Mucosa of descending colon (tissue), 3 donors: ENCODE results near the gene PHPT1. TPM values are rescaled to one million over a fixed set of nuclear protein-coding genes. Genes with fewer than 3 reads are reported as not detected.
A peak's percentile ranks its signal among the peaks of the same experiment; 100 is the strongest.
"Not testable (repeated sequence)": the region's sequence is repeated elsewhere in the genome, so short reads cannot be mapped to it uniquely, and the experiment has no call there.

Experiments used
- ATAC-seq: fragments of 200-7000 bp; cut with Tn5 transposase; one replicate; pipeline ENCODE4 v1.9.1; 2020; ENCODE audit warnings: mild to moderate bottlenecking, moderate library complexity
- DNase-seq, 3 donors: peaks; one replicate each; pipeline ENCODE4 v3.0.0-alpha.2; 2020
- H3K36me3 ChIP-seq: fragments of 200-600 bp; one replicate; pipeline ENCODE4 v1.8.0; 2021; ENCODE audit warnings: low read depth, mild to moderate bottlenecking
- H3K4me1 ChIP-seq: fragments of 200-600 bp; one replicate; pipeline ENCODE4 v1.8.0; 2021; ENCODE audit warnings: low read depth, mild to moderate bottlenecking
- H3K4me3 ChIP-seq: fragments of 200-600 bp; one replicate; pipeline ENCODE4 v1.8.0; 2021; ENCODE audit warnings: mild to moderate bottlenecking
- H3K9me3 ChIP-seq: fragments of 200-600 bp; one replicate; pipeline ENCODE4 v1.8.0; 2021; ENCODE audit warnings: mild to moderate bottlenecking
- intact Hi-C, 2 donors: fragments of 100-400 bp; cut with DNase I in 1 of 2; cut with micrococcal nuclease in 1 of 2; formaldehyde crosslinking; loops; one replicate each; pipeline versions ENCODE4 v1.11.0 to v1.11.1; 2022; cut with DNase I, micrococcal nuclease
- total RNA-seq, 3 donors: library from RNA; stranded (reverse); fragmentation: NEBNext Ultra II Directional in 2 of 3; extraction: Animal tissue kit (Norgen Biotek cat#: 25700) in 2 of 3; gene quantifications; one replicate each; pipeline versions ENCODE4 v1.2.1 to v1.2.4, GENCODE V29; 2021 to 2023
- TF ChIP-seq, protein P1 (sequence below): fragments of 200-600 bp; IDR thresholded peaks from one replicate; pipeline ENCODE4 v1.8.0; 2022; ENCODE audit warnings: antibody characterized with exemption, mild to moderate bottlenecking
- donor health status: DM: no; HTN: no; CAD: no; lungs with moderate emphysema.
- donor health status: DM: no; HTN: no; CAD: no.
- donor health status: DM: no; HTN: yes; CAD: no.

Gene PHPT1
- total RNA-seq, 3 donors from 2014 or later = 96.4 to 163 (median 102) TPM

DNA sequence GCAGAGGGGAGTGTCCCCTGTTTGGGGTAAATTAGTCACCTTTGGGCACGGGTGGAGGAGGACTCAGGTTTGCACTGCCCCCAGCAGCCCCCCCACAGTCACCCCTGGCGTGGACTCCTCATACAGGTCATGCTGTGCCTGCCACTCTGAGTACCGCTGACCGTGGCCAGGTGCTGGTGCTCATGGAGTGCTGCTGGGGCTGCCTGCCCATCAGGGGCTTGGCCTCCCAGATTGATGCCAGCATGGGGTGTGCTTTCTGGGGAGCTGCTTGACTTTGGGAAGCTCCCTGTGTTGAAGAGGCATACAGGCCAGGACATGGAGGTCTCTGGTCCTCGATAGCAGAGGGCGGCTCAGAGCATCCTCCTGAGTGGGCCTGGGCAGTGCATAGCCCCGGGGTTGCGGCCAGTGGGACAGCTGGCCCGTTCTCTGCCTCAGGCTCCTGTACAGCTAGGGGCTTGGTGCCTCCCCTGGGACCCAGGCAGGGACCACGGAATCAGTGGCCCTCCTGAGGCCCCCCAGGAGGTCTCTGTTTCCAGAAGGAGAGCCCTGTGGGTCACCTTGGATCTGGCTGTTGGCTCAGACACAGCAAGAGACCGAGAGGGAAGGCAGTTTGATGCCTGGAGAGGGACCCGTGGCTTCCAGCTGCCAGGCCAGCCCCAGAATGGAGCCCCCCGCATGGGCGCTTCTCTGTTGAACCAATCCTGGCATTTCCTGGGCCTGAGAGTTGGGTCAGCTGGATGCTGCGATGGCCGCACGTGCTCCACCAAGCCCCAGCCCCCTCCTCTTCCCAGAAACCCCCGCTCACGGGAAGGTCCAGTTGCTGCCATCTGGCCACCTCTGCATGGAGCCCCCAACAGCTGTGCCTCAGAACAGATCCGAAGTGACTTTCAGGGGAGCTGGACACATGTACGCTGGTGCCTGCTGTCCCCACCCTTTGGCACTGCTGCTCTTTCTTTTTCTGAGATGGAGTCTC, 13.0 kb upstream of the PHPT1 start:
- DNase-seq (peak in 1 of 3 donors; percentile 19), ATAC-seq (no peak)
- intact Hi-C loops = no loop called here
- TF ChIP-seq, protein P1, sequence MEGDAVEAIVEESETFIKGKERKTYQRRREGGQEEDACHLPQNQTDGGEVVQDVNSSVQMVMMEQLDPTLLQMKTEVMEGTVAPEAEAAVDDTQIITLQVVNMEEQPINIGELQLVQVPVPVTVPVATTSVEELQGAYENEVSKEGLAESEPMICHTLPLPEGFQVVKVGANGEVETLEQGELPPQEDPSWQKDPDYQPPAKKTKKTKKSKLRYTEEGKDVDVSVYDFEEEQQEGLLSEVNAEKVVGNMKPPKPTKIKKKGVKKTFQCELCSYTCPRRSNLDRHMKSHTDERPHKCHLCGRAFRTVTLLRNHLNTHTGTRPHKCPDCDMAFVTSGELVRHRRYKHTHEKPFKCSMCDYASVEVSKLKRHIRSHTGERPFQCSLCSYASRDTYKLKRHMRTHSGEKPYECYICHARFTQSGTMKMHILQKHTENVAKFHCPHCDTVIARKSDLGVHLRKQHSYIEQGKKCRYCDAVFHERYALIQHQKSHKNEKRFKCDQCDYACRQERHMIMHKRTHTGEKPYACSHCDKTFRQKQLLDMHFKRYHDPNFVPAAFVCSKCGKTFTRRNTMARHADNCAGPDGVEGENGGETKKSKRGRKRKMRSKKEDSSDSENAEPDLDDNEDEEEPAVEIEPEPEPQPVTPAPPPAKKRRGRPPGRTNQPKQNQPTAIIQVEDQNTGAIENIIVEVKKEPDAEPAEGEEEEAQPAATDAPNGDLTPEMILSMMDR = no peak
- Histone ChIP-seq H3K4me3 (no peak overlapping the region), H3K36me3 (no peaks in the 10 kb centered on the region), H3K9me3 (no peaks in the 10 kb centered on the region), H3K4me1 (peaks cover 14% of the 10 kb centered on the region)

DNA sequence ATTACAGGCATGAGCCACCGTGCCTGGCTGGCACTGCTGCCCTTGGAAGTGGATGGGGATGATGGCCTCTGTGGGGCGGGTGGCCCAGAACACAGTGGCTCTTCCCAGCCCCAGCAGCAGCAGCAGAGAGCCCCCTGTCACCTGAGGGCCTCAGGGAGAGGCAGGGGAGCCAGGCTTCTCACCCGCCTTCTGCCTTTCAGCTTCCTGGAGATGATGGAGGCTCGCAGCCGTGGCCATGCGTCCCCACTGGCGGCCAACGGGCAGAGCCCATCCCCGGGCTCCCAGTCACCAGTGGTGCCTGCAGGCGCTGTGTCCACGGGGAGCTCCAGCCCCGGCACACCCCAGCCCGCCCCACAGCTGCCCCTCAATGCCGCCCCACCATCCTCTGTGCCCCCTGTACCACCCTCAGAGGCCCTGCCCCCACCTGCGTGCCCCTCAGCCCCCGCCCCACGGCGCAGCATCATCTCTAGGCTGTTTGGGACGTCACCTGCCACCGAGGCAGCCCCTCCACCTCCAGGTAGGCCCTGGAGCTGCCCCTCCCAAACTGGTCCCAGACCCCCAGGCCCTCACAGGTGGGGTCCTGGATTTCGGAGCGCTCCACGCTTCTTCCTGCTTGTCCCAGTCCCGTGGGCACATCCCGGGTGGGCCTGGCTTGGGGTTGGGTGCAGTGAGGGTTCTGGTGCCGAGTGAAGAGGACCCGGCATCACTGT, 11.9 kb upstream of the PHPT1 start:
- peak in 1 of 3 donors; percentile 34 for DNase-seq
- Histone ChIP-seq H3K9me3 (no peaks in the 10 kb centered on the region), H3K4me3 (no peak overlapping the region), H3K36me3 (no peaks in the 10 kb centered on the region), H3K4me1 (peaks cover 25% of the 10 kb centered on the region)
- TF ChIP-seq, protein P1 = no peak
- ATAC-seq = no peak
- intact Hi-C loops = no loop called here

DNA sequence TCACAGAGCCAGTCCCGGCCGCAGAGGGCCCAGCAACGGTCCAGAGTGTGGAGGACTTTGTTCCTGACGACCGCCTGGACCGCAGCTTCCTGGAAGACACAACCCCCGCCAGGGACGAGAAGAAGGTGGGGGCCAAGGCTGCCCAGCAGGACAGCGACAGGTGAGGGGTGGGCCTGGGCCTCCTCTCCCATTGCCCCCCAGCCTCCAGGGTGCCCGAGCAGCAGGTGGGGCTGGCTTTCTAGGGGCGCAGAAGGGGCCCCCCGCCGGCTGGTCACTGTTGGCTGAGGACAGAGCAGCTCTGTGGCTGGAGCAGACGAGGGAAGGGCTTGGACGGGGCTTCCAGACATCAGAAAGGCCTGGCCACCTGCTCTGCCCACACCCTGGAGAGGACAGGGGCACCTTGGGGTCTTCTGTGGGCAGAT, 11.3 kb upstream of the PHPT1 start:
- peak in 1 of 3 donors; percentile 24 for DNase-seq
- ATAC-seq, H3K9me3 ChIP-seq, H3K36me3 ChIP-seq, intact Hi-C loops, H3K4me3 ChIP-seq: not testable (repeated sequence)
- H3K4me1 ChIP-seq = peaks cover 31% of the 10 kb centered on the region

DNA sequence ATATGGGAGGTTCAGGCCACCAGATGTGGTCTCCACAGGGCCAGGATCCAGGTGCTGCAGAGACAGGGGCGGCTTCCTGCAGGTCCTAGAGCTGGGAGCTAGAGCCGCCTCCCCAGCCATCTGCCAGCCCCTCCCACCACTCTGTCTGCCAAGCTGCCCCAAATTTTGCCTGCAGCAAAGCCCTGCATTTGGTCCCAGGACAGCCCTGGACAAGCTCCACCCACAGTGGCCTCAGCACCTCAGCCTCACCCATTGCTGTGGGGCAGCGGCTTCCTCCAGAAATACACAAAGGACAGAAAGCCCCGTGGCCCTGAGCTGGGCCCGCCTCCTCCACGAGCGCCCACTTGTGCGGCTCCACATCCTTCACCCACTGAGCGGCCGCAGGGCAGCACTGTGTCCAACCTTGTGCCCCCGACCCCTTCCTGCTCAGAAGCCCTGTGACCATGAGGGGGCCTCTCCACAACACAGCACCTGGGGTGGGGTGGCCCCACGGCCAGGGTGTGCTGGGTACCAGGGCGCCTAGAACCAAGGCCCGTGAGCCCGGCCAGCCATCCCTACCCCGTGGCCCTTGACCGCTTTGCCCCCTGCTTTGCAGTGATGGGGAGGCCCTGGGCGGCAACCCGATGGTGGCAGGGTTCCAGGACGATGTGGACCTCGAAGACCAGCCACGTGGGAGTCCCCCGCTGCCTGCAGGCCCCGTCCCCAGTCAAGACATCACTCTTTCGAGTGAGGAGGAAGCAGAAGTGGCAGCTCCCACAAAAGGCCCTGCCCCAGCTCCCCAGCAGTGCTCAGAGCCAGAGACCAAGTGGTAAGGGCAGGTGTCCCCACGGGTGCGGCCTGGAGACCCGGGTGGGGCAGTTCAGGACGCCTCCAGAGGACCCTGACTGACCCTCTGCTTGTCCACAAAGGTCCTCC, 10.6 kb upstream of the PHPT1 start:
- TF ChIP-seq, protein P1 = no peak
- H3K9me3 ChIP-seq = no peaks in the 10 kb centered on the region
- DNase-seq (peak in 1 of 3 donors; percentile 46), ATAC-seq (no peak)
- no peaks in the 10 kb centered on the region for H3K36me3 ChIP-seq
- peaks cover 38% of the 10 kb centered on the region for H3K4me1 ChIP-seq
- H3K4me3 ChIP-seq = no peak overlapping the region
- intact Hi-C loops = no loop called here

DNA sequence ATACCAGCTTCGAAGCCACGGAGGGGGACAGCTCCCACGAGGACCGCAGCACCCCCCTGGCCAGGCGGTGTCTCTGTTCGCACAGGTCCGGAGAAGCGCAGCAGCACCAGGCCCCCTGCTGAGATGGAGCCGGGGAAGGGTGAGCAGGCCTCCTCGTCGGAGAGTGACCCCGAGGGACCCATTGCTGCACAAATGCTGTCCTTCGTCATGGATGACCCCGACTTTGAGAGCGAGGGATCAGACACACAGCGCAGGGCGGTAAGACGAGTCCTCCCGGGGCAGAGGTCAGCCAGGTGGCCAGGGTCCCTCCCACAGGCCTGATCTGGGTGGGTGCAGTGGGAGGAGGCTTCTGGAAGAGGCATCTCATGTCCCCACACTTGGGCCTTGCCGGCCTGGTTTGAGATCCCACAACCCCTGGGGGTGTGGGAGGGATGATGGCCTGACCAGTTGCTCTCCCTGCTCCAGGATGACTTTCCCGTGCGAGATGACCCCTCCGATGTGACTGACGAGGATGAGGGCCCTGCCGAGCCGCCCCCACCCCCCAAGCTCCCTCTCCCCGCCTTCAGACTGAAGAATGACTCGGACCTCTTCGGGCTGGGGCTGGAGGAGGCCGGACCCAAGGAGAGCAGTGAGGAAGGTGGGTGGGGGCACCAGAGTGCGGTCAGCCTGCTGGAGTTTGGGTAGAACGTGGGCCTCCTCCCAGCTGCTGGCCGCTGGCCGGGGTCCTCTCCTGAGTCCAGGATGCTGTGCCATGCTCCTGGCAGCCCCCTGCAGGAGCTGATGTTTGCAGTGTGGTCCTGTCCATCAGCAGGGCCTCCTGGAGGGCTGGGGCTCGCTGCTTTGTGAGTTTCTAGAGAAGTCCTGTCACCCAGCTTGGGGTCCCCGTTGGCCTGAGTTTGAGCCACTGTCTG, 9.7 kb upstream of the PHPT1 start:
- Histone ChIP-seq H3K9me3 (no peaks in the 10 kb centered on the region), H3K4me3 (no peak overlapping the region), H3K4me1 (peaks cover 44% of the 10 kb centered on the region), H3K36me3 (no peaks in the 10 kb centered on the region)
- peak in 1 of 3 donors; percentile 55 for DNase-seq
- TF ChIP-seq, protein P1 = no peak
- ATAC-seq = no peak
- intact Hi-C loops = no loop called here
